GM13976 (cell line): ENCODE results near the gene GSPT1.
A peak's percentile ranks its signal among the peaks of the same experiment; 100 is the strongest.
"Not testable (repeated sequence)": the region's sequence is repeated elsewhere in the genome, so short reads cannot be mapped to it uniquely, and the experiment has no call there.

ENCODE experiments used
- DNase-seq: peaks from one replicate; pipeline ENCODE4 v3.0.0; 2012; ENCODE audit warnings: low spot score
- CTCF ChIP-seq: IDR thresholded peaks from 2 replicates; pipeline ENCODE4 v1.5.1; 2012; ENCODE audit warnings: borderline replicate concordance, mild to moderate bottlenecking; ENCODE audit not compliant: insufficient read depth; ENCODE audit errors: extremely low read depth, missing control alignments, control extremely low read depth
- in situ Hi-C: fragments of 300-500 bp; cut with MboI; formaldehyde crosslinking; loops from one replicate; pipeline ENCODE4 v1.12.0; 2022; ENCODE audit warnings: low sequenced_read_pairs, mixed read lengths, inconsistent platforms; ENCODE audit not compliant: unreplicated experiment

Gene GSPT1

GRCh38 chr16:11915644-11916523, at the start of gene GSPT1:
TSS of gene GSPT1 (minus strand) at chr16:11915956. CDS start at chr16:11915720, 236 bp downstream.
- peak; percentile 98 for DNase-seq
- peak; percentile 10 for TF ChIP-seq CTCF
- in situ Hi-C loops: no loop called here

- TF ChIP-seq CTCF: no peak
- in situ Hi-C loops: no loop called here
- peak; percentile 64 for DNase-seq
Observed at GRCh38 chr16:11964761-11965551, 49.2 kb upstream of the GSPT1 start, which contains the start of gene TNFRSF17. TSS of gene TNFRSF17 (plus strand) at chr16:11965210. CDS start at chr16:11965325, 115 bp downstream.

GRCh38 chr16:11963706-11964105, 48.0 kb upstream of the GSPT1 start:
- no peak for TF ChIP-seq CTCF
- DNase-seq: no peak
- in situ Hi-C loops: no loop called here

GRCh38 chr16:11962978-11963377, 47.2 kb upstream of the GSPT1 start:
- in situ Hi-C loops, DNase-seq: not testable (repeated sequence)

GRCh38 chr16:11962457-11962856, 46.7 kb upstream of the GSPT1 start:
- DNase-seq, in situ Hi-C loops: not testable (repeated sequence)

- DNase-seq: no peak
- in situ Hi-C loops: loop anchor here (10.0 kb wide), 1 partner anchor 107 kb away; no protein-coding TSS in a partner anchor
- no peak for TF ChIP-seq CTCF
Observed at GRCh38 chr16:11957591-11958395, 42.0 kb upstream of the GSPT1 start.

GRCh38 chr16:11956558-11956957, 40.8 kb upstream of the GSPT1 start:
- no peak for TF ChIP-seq CTCF
- in situ Hi-C loops: loop anchor here (10.0 kb wide), 1 partner anchor 108 kb away; no protein-coding TSS in a partner anchor

More at GRCh38 chr16:11956558-11956957, 40.8 kb upstream of the GSPT1 start:
- DNase-seq: no peak
